Ramos (cell line): Measurements from ENCODE around the gene ZC3H12A.

ENCODE experiments used
- in situ Hi-C: fragments of 300-500 bp; cut with MboI; formaldehyde crosslinking; loops from one replicate; pipeline ENCODE4 v1.14.3; 2022; ENCODE audit warnings: low sequenced_read_pairs; ENCODE audit not compliant: unreplicated experiment

The ZC3H12A gene

DNA sequence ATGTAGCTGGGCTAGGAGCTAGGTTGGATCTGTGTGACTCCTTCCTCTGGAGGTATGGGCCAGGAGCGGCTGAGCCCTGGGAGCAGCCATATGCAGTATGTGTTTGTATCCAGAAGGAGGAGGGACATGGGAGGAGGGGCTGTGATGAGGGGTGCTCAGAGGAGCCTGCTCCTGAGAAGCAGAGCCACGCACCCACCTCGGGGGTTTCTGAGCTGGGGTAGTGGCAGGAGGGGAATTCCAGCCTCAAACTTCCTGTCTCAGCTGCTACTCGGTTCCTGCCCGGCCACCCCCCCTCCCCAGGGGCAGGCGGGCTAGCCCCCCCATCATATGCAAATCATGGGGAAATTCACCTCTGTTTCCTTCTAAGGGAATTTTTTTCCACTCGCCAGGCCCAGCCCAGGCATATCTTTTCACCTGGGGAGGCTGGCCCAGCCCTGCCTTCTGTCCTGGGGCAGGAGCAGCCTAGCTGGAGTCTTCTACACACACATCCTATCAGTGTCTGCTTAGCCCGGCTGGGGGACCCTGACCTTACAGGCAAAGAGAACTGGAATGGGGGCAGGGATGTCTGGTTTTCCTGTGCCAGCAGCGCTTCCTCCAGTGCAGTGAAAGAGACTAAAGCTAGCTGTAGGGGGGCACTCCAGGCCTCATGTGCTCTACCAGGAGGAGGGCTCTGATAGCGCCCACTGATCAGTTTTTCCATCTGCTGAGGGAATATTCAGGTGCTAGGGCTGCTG, 3.0 kb downstream of the ZC3H12A start:
- in situ Hi-C loops = no loop called here

DNA sequence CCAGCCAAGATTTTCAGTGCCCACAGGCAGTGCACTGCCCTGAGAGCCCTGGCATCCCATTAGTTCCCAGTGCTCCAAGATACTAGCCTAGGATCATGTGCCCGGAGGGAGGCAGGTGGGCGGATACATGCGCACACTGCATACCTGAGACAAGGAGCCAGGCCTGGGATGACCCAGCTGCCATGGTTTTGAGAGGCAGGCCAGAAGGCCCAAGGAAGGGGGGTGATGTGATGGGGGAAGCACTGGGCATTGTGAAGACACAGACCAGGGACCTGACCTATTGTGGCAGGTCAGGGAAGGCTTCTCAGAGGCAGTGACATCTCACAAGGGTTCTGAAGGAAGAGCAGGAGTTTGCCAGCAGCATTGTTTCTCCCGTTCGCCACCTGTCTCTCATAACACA, 3.6 kb downstream of the ZC3H12A start:
- in situ Hi-C loops = no loop called here

DNA sequence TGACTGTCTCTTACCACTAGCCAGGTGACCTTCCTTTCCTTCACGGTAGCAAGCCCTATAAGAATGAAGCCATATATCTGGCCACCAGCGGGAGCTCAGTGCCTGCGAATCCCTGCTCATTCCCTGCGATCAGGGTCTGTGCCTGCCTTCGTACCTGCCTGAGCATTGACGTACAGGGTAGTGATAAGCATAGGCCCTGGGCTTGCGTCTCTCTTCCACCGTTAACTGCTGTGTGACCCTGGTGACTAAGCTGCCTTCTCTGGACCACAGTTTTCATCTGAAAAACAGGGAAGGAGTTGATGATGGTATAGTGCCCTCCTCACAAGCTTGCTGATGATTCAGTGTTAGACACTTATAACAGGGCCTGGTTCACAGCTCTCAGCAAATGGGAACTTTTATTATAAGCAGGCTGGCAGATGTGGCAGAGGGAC, 4.1 kb downstream of the ZC3H12A start:
- in situ Hi-C loops = no loop called here

DNA sequence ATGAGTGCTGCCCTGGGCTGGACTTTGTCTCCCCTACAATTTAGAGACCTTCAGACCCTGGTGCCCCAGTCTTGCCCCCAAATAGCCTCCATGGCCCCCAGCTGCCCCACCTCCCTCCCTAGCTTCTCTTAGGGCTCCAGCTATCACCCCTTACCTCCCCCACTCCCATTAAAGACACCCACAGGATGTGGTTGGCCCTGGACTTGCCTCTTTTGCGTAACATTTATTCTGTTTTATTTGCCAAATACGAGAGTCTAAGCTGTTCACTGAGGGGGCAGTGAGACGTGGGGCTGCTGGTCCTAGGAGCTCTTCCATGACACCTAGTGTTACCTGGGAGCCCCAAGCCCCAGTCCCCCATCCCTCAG, 4.5 kb downstream of the ZC3H12A start:
- in situ Hi-C loops = no loop called here

DNA sequence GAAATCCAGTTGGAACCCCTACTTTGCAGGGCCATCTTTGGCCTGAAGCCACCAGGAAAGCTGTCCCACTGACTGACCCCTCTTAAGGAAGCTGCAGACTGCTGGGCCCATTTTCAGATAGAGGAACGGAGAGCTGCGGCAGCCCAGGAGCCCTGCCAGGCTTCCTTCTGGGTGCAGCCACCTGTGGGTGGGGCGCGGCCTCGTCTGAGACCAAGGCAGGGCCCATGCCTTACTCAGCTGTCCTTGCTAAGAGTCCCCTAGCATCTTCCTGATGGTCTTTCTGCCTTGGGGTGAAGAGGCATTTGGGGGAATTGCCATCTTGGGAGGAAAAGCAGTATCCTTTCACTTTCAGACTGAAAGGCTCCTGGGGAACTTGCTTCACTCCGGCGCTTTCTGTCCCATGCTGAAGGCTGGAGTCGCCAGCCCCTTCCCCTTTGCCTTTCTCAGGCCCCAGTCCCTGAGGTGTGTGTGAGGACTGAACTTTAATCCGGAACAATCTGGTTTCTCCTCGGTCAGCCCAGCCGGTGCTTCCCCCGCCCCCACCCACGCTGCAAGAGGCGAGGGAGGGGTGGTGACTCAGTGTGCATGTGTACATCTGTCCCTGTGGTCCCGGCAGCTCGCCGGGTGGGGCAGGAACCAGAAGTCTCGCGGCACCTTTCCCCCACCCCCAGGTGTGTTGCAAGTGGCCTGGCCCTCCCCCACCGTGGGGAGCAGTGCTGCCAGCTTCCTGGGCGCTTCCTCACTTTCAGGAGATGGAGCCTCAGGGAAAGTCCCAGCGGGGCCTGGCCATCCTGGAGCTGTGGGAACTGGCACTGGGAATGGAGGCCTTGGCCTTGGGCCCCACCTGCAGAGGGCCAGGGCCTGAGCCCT, 5.1 kb downstream of the ZC3H12A start:
- in situ Hi-C loops = no loop called here

DNA sequence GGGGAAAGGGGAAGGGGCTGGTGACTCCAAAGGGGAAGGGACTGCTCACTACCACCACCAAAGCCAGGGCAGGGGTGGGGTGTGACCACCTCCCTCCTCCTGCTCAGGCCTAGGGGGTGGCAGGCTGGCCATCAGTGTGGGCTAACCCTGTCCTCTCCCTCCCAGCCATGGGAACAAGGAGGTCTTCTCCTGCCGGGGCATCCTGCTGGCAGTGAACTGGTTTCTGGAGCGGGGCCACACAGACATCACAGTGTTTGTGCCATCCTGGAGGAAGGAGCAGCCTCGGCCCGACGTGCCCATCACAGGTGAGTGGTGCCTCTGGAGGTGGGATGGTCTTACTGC, 5.7 kb downstream of the ZC3H12A start:
- in situ Hi-C loops = no loop called here

DNA sequence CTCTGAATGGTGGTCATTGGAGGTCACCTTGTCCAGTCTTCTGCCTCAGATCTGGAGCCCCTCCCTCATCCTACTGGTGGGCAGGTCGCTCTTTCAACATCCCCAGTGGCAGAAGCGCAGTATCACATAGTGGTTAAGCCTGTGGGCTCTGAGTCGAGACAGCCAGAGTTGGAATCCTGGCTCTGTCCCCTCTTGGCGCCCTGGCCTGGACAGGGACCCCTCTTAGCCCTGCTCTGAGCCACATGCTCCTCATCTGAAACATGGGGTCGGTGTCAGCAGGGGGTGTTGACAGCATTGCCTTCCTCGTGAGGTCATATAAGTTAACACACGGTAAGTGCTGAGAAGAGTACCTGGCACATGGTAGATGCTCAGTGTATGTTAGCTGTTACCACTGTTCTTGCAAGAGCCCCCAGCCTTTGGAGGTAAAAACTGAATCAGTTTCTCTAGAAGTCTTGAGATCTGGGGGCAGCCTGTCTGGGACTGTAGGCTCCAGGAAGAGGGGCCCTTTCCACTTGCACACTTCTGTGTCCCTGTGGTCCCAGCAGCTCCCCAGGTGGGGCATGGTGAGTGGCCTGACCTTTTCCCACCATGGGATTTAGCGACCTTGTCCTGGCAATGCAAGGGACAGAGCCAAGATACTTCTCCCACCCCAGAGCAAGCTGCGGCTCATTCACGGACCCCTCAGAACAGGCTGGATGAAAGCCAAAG, 6.4 kb downstream of the ZC3H12A start:
- in situ Hi-C loops = no loop called here

DNA sequence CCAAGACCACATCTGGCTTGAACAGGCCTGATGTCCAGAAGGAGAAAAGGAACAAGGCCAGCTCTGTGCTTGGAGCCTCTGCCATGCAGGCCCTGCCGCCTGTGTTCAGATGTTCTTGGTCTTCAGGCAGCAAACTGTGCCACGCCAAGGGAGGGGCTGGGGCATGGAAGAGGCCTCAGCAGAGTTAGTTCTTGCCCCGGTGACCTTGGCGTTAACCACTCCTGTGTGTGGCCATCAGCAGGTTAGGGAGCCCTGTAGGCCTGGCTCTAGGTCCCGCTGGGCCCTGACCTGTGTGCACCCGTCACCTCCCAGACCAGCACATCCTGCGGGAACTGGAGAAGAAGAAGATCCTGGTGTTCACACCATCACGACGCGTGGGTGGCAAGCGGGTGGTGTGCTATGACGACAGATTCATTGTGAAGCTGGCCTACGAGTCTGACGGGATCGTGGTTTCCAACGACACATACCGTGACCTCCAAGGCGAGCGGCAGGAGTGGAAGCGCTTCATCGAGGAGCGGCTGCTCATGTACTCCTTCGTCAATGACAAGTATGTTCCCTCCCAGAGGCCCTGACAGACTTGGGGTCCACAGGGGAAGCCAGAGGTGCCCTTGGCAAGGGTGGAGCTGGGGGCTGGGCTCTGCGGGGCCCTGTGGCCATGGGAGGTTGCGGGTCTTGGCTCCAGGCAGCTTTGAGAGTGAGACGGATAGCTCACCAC, 7.1 kb downstream of the ZC3H12A start:
- in situ Hi-C loops = no loop called here

DNA sequence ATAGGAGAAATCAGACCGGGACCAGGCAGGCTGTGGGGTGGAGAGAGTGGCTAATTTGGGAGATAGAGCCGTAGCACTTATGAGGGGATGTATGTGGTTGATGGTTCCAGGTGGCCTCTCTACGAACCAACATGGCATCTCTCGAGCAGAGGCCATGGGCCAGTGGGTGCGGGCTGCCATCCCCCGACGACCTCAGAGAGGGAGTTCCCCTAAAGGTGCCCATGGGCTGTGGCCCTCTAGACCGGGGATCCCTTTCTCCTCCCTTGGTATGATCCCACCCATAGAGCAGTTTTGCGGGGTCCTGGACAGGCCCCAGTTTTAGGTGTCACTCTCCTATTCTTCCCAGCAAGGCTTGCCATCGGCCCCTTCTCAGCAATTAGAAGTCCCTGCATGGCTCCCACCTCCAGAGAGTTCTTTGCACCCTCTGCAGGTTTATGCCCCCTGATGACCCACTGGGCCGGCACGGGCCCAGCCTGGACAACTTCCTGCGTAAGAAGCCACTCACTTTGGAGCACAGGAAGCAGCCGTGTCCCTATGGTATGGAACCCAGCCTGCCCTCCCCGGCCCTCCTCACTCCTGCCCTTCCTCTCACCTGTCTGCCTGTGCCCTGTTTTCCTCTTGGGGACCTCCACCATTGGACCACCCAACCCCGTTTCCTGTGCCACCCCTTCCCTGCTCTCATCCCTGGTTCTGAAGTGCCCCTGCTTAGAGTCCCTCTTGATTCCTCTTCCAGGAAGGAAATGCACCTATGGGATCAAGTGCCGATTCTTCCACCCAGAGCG, 7.8 kb downstream of the ZC3H12A start:
- in situ Hi-C loops = no loop called here

DNA sequence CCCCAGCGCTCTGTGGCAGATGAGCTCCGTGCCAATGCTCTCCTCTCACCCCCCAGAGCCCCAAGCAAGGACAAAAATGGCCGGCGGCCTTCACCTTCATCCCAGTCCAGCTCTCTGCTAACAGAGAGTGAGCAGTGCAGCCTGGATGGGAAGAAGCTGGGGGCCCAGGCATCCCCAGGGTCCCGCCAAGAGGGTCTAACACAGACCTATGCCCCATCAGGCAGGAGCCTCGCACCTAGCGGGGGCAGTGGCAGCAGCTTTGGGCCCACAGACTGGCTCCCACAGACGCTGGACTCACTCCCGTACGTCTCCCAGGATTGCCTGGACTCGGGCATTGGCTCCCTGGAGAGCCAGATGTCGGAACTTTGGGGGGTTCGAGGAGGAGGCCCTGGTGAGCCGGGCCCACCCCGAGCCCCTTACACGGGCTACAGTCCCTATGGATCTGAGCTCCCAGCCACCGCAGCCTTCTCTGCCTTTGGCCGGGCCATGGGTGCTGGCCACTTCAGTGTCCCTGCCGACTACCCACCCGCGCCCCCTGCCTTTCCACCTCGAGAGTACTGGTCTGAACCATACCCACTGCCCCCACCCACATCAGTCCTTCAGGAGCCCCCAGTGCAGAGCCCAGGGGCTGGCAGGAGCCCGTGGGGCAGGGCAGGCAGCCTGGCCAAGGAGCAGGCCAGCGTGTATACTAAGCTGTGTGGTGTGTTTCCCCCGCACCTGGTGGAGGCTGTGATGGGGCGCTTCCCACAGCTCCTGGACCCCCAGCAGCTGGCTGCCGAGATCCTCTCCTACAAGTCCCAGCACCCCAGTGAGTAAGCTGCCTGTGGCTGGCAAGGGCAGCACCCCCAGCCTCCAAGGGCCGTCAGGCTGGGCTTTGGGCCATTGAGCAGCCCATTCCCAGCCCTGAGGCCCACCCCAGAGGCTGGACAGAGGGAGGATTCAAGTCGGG, 8.7 kb downstream of the ZC3H12A start:
- in situ Hi-C loops = no loop called here

DNA sequence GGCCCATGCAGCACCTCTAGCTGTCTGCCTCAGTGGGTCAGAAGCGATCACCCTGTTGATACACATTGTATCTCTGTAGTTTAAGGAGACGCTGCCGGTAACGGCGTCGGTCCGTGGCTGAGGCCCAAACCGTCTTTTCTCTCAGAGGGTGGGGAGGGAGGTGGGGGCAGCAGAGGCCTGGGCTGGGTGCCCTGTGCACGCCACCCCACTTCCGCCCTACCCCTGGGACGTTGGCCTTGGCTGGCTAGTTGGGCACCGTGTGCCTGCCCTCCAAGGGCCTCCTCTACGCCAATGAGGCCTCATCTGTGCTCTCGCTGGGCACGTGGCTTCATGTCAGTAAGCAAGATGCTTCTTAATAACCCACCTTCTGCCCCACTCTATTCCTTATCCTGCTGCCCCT, 9.4 kb downstream of the ZC3H12A start:
- in situ Hi-C loops = no loop called here

DNA sequence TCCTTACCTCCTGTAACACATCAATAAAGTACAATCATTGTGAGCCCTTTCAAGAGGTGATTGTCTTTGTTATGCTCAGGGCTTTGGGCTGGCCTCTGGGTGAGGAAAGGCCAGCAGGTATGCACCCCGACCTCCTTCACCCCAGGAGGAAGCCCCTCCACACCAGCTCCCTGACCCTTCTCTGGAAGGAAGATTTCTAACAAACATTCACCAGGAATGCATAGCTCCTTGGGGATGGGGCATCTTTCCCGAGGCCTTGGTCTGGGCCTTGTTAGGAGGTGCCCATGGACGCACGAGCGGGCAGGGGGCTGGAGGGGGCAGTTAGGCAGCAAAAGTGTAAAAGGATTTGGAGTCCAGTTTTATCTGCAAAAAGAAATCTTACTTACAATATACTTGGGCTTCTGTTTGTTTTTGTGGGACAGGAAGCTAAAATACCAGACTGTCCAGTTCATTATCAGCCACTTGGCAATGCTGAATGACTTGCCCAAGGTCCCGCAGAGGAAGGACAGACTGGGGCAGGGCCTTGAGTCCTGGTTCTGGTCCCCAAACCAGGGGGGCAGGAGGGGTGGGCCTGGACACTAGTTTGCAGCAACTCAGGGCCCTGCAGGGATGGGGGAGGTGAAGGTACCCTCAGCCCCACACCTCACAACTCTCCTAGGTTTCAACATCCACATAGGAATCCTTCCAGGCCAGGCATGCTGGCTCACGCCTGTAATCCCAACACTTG, 10.1 kb downstream of the ZC3H12A start:
- in situ Hi-C loops = loop anchor here (5.0 kb wide), 1 partner anchor 32 kb away; no protein-coding TSS in a partner anchor

DNA sequence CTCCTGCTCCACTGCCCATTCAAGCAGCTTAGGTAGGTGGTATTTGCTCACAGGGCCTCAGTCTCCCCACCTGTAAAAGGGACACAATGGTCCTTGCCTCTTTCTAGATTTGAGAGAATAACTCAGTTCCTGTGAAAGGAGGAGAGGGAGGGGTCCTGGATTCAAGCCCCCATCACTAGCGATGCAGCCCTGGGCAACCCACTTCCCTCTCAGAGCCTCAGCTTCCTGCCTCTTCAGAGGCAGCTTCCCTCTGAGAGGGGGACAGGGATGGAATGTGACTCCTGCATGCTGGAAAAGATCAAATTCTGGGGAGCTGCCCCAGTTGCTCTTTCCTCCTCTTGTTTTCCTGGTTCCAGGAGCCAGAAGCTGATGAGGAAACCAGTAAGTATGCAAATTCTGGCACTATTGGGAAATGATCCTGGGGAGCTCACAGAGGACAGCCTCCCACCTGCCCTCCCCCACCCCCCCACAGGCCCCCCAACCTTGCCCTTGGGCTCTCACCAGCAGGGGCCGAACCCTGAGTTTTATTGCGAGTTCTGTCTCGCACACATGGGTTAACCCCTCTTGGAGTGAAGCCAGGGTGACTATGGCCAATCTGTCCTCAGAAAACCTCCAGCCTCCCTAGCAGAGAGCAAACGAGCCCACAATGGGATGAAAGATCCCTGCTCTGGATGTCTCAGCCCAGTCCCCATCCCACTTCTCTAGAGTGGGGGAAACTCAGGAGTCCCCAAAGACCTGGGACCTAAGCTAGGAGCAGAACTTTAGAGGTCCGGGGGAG, 11.7 kb downstream of the ZC3H12A start:
- in situ Hi-C loops = loop anchor here (5.0 kb wide), 1 partner anchor 34 kb away; no protein-coding TSS in a partner anchor

DNA sequence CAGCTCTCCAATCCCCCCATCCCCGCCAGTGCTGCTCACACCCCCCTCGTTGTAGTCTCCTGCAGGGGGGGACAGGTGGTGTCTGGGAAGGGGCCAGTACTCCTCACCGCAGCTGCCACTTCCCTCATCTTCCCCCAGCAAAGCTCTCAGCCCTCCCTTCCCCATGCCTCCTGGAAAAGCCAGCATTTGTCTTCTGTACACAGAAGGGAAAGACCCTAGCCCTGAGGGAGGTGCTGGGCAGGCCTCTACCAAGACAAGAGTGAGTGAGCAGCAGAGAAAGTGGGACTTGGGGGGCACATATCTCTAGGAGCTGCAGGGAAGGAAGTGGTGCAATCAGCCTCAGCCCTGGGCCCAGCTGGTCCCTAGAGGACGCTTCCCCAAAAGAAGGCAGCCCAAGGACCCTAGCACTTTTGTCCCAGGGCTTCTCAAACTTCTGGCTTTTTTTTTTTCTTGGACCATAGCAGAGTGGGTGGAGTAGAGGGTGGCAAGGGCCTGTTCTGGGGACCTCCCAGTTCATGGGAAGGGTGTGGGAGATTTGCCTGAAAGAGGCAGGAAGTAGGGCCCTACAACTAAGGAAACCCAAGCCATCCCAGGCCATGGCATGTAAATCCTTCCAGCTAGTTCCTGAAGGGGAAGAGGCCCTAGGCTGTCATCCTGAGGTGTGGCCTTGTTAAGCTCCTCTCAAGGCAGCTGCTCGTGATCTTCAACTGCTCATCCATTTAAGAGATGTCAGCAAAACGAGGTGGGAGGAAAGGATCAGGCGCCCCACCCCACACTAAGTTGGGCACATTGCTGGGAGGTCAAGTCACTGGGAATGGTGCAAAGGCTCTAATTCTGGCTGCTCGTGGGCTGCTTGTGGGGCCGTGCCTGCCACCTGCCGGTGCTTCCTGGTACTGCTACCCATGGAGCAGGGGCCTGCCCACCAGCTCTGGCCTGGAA, 12.6 kb downstream of the ZC3H12A start:
- in situ Hi-C loops = loop anchor here (5.0 kb wide), 1 partner anchor 35 kb away; no protein-coding TSS in a partner anchor

DNA sequence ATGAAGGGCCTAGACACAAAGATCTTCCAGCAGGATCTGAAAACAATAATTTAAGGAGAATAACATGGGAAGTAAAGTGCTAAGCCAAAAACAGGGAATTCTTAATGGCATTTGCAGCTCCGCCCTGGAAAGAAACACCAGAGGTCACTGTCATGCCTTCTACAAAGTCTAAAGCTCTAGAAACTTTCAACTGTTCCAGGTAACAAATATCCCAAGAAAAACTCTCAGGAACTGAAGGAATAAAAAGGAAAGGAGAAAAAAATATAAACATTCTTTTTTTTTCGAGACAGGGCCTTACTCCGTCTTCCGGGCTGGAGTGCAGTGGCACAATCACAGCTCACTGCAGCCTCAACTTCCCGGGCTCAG, 13.2 kb downstream of the ZC3H12A start:
- in situ Hi-C loops = loop anchor here (5.0 kb wide), 1 partner anchor 35 kb away; no protein-coding TSS in a partner anchor
